NCI-H748 treated with DMSO at 0.1 percent for 48 hours (cell line): ENCODE results near the gene STK32A.

ENCODE experiments used
- DNase-seq: peaks from one replicate; lab custom pipeline; 2025; lab: John Stamatoyannopoulos, UW

STK32A gene

GRCh38 chr5:147391781-147392180, 157.0 kb downstream of the STK32A start:
- DNase-seq, result no peak

GRCh38 chr5:147393874-147394672, 159.2 kb downstream of the STK32A start:
- no peak for DNase-seq

- DNase-seq, result no peak
These were observed 161.4 kb downstream of the STK32A start for GRCh38 chr5:147396070-147396823.

DNA sequence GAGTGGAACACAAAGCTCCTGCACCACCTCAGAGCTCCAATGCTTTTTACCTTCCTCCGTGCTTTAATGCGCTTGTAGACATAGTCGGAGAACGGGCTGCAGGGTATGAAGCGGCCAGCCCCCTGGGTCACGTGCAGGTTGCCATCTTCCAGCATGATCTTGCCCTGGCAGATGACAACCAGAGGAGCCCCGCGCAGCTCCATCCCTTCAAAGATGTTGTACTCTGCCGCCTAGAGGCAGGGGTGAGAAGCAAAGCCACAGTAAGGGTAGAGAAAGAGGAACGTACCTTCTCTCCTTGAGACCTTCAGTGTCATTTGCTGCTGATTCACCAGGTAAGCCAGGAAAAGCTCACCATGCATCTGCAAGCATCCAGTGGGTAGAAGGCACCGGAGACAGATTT, 162.8 kb downstream of the STK32A start:
- DNase-seq, result no peak

DNA sequence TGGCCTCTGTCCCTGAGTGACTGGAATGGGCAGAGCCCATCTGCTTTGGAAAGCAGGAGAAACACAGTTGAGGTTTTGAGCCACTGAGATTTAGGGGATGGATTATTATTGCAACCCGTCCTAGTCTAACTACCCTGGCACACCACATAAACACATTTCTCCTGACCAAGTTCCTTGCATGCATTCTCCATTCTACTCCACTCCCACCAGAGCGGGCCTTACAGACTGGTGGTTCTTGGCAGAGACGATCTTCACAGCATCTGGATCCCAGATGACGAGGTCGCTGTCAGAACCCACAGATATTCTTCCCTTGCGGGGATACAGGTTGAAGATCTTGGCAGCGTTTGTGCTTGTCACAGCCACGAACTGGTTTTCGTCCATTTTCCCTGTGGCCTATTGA, 164.0 kb downstream of the STK32A start:
- DNase-seq, result no peak

- no peak for DNase-seq
These were observed 165.4 kb downstream of the STK32A start for GRCh38 chr5:147400126-147400809.

DNA sequence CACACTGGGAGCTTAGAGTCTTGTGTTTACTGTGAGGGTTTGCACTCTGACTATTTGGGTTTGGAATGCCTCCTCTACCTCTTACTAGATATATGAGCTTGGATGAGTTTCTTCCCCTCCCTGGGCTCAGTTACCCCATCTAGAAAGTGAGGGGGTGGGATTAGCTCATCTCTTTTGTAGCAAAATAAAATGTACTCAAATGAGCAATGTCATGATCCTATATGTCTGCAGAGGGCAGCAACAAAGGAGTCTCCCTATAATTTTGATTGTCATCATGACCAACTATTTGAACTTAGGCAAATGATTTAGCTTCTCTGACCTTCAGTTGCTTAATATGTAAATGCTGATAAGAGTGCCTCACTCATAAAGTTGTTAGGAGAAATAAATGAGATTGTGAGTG, 166.1 kb downstream of the STK32A start:
- DNase-seq, result no peak

DNA sequence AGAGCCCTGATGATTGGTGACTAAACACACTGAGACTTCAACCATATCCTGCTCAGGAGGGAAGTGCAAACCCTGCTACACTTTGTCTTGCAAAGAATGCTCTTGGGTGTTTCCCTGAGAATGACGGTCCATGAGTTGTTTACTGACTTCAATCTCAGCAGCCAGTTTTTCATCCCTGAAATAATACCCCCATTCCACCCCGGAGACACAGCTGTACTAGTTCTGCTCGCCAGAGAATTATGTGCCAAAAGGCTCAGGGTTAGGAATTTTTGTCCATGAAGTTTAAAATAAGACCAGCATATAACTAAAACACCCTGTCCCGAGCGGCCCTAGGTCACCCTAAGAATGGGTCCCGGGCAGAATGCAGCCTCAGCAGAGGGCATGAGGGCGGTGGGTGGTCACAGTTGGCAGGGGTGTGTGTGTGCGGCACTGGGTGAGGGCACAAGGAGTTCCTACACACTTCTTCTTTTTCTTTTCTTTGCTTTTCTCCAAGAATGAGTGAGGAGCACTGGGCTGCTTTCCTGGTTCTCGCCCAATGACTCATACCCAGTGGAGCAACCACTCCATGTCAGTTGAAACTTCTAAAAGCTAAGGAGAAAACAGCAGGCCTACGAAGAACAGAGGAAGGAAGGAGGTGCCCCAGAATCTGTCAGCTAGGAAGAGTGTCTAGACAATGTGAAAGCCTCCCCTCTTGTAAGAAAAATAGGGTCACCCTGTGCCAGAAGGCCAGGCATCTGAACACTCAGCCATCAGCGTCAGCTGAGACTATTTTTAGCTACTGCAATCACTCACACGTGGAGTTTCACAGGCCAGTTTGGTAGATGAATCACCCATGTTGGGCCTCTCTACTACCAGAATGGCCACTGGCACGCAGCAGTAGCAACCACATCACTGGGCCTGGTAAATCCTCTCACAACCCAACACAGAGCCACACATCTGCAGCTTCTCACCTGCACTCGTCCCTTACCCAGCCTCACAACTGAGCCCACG, 169.1 kb downstream of the STK32A start:
- no peak for DNase-seq

DNA sequence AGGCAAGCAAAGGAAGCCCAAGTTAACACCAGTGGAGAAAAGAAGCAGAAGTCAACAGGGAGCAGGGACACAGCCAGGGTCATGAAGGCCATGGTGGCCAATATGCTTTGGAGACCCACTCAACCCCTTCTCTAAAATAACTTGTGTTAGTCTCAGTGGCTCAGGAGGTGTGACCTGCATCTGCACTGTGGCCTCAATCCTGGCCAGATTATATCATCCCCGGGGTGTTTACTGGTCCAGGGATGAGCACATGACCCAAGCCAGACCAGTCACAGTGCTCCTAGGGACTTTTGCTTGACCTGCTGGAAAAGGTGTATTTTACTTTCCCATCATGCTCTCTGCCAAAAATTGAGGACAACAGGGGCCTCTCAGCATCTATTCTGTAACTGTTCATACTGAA, 169.9 kb downstream of the STK32A start:
- DNase-seq, result no peak

- no peak for DNase-seq
These were observed 171.8 kb downstream of the STK32A start for GRCh38 chr5:147406636-147407035.

GRCh38 chr5:147407094-147407681, 172.4 kb downstream of the STK32A start:
- no peak for DNase-seq

- no peak for DNase-seq
These were observed 174.2 kb downstream of the STK32A start for GRCh38 chr5:147408980-147409379.

GRCh38 chr5:147410496-147411358, 175.9 kb downstream of the STK32A start:
- DNase-seq, result no peak

DNA sequence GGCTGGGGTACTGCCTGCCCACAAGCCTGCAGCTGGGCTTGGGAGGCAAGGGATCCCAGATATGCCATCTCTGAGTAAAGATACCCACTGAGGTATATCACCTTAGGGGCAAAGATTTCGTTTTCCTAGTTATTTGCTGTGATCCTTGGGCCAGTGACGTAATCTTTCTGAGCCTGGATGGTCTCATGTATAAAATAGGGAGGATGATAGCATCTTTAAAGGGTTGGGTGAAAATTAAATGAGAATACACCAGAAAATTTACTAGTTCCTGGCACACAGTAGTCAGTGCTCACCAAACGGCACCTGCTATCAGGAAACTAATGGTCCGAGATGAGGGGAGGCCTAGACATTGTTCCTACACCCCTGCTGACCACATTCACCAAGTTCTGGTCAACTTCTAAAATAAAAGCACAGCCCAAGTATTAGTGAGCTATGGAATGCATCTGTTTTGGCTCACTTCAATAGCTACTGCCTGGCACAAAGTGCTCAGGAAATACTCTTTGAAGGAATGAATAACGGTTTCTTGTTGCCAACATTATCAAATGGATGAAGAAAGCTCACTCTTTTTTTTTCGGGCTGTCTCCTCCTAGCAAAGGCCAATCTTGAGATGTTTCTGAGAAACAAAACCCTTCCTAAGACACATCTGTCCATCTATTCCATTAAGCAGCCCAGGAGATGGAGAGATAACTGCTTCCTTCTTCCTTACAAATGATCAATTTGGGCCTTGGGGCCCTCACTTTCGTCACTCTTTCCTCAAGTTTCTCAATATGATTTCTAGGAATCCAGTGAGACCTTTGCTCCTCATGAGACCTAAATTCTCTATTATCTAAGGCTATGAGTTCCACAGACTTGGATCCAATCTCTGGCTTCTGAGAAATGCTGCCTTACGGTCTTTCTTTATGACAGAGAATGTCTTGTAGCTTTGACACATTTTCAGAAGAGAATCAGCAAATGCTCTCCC, 176.8 kb downstream of the STK32A start:
- DNase-seq, result no peak

- no peak for DNase-seq
These were observed 177.7 kb downstream of the STK32A start for GRCh38 chr5:147412561-147412960.

GRCh38 chr5:147413266-147413665, 178.4 kb downstream of the STK32A start:
- DNase-seq, result no peak

GRCh38 chr5:147415651-147416050, 180.8 kb downstream of the STK32A start:
- DNase-seq, result no peak

DNA sequence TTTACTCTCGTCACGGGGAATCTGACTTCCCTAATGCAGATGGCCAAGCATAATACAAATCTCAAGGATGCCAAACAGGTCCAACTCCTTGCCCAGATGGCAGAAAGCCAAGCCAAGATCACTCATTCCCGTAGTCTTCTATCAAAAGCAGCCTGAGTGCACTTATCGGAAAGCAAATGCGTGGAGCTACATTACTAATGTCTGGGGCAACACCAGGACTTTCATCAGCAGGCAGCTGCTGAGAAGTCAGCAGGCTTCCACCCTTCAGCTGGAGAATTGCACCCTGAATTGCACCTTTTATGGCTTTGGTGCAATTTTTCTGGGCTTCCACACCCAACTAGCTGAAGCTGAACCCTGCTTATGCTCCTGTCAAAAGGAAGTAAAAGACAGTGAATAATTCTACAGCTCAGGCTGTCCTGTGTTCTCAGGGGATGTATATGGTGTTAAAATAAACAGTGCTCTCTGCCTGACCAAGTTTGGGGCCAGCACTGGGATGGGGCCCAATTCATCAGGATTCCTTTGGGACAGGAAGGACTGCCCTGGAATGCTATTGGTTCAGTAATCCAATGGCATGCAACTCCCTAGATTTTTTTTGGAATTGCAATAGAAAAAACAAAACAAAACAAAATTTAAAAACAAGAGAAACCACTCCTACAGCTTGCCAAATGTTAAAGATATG, 182.4 kb downstream of the STK32A start:
- no peak for DNase-seq
